Esophagus (tissue), 2 donors: ENCODE data around the gene ASAP3. TPM values are rescaled to one million over a fixed set of nuclear protein-coding genes. Genes with fewer than 3 reads are reported as not detected.

Experiments
- H3K27ac ChIP-seq, 2 donors: one replicate each; pipeline ENCODE4 v1.5.1; 2013; ENCODE audit warnings: low read depth in 2 of 2, mild to moderate bottlenecking in 2 of 2, inconsistent platforms in 1 of 2, low read length in 1 of 2, moderate library complexity in 1 of 2
- H3K27me3 ChIP-seq, 2 donors: one replicate each; pipeline ENCODE4 v1.6.1; 2013; ENCODE audit warnings: low read length in 2 of 2, control low read depth in 1 of 2, mild to moderate bottlenecking in 1 of 2; ENCODE audit not compliant: insufficient read depth in 2 of 2, control insufficient read depth in 1 of 2
- H3K36me3 ChIP-seq, 2 donors: one replicate each; pipeline ENCODE4 v1.6.1; 2013; ENCODE audit warnings: low read length in 1 of 2; ENCODE audit not compliant: control insufficient read depth in 2 of 2, insufficient read depth in 2 of 2
- H3K4me1 ChIP-seq, 2 donors: one replicate each; pipeline ENCODE4 v1.6.1; 2013; ENCODE audit warnings: low read length in 1 of 2; ENCODE audit not compliant: control insufficient read depth in 2 of 2, insufficient read depth in 2 of 2
- H3K4me3 ChIP-seq, 2 donors: one replicate each; pipeline ENCODE4 v1.5.1; 2013; ENCODE audit warnings: low read length in 2 of 2, mild to moderate bottlenecking in 2 of 2, low read depth in 1 of 2, moderate library complexity in 1 of 2
- H3K9me3 ChIP-seq, 2 donors: one replicate each; pipeline ENCODE4 v1.6.1; 2013; ENCODE audit warnings: mild to moderate bottlenecking in 2 of 2, low read depth in 1 of 2, low read length in 1 of 2, moderate library complexity in 1 of 2; ENCODE audit not compliant: control insufficient read depth in 2 of 2, insufficient read depth in 1 of 2
- WGBS, 2 donors: extraction: QIAGEN DNeasy Blood & Tissue Kit; methylation state at CpG; one replicate each; pipeline ENCODE4 v1.1.7; 2013; 5-methylcytosine and 5-hydroxymethylcytosine counted together
- polyA plus RNA-seq, 2 donors: library from polyadenylated mRNA; stranded (reverse); fragments of 200-250 nt; gene quantifications; one replicate each; pipeline ENCODE4 v1.2.3, GENCODE V29; 2013
- donor health status: healthy with polysubstance abuse.
- donor health status: Bipolar disorder and iron deficiency.

ASAP3 gene
- polyA plus RNA-seq, 2 donors: 32.0 to 32.8 TPM

GRCh38 chr1:23527900-23528249 is 43.9 kb upstream of the ASAP3 start:
- H3K9me3 ChIP-seq: no peaks in the 10 kb centered on the region
- H3K4me1 ChIP-seq: peaks cover 2 to 31% of the 10 kb centered on the region in 2 donors
- H3K4me3 ChIP-seq: no peak overlapping the region
- 46 to 54% methylated on average over 6 of the region's 6 CpGs for WGBS, 2 donors
- no peaks in the 10 kb centered on the region for H3K36me3 ChIP-seq
- peak overlapping the region; percentile 87 to 91 for H3K27ac ChIP-seq
- no peaks in the 10 kb centered on the region for H3K27me3 ChIP-seq

GRCh38 chr1:23527366-23527765 is 43.4 kb upstream of the ASAP3 start:
- peak overlapping the region; percentile 23 to 91 for H3K27ac ChIP-seq
- H3K27me3 ChIP-seq: no peaks in the 10 kb centered on the region
- H3K4me3 ChIP-seq: no peak overlapping the region
- no peaks in the 10 kb centered on the region for H3K9me3 ChIP-seq
- WGBS, 2 donors: 89 to 90% methylated on average over 7 of the region's 7 CpGs
- no peaks in the 10 kb centered on the region for H3K36me3 ChIP-seq
- peaks cover 2 to 31% of the 10 kb centered on the region in 2 donors for H3K4me1 ChIP-seq

GRCh38 chr1:23526329-23527041 is 42.5 kb upstream of the ASAP3 start:
- 78 to 82% methylated on average over 8 of the region's 8 CpGs for WGBS, 2 donors
- H3K36me3 ChIP-seq: peaks cover 0 to 5% of the 10 kb centered on the region in 2 donors
- H3K4me1 ChIP-seq: peaks cover 2 to 31% of the 10 kb centered on the region in 2 donors
- no peaks in the 10 kb centered on the region for H3K27me3 ChIP-seq
- no peak overlapping the region for H3K4me3 ChIP-seq
- H3K9me3 ChIP-seq: no peaks in the 10 kb centered on the region
- H3K27ac ChIP-seq: peak overlapping the region; percentile 24 to 91

GRCh38 chr1:23525558-23526250 is 41.7 kb upstream of the ASAP3 start:
- Histone ChIP-seq H3K4me1 (peaks cover 2 to 31% of the 10 kb centered on the region in 2 donors), H3K27ac (peak overlapping the region; percentile 53 to 91), H3K36me3 (peaks cover 0 to 11% of the 10 kb centered on the region in 2 donors), H3K9me3 (no peaks in the 10 kb centered on the region), H3K27me3 (no peaks in the 10 kb centered on the region), H3K4me3 (no peak overlapping the region)
- 69 to 78% methylated on average over 5 of the region's 5 CpGs for WGBS, 2 donors

- Histone ChIP-seq H3K4me1 (peaks cover 2 to 29% of the 10 kb centered on the region in 2 donors), H3K9me3 (no peaks in the 10 kb centered on the region), H3K4me3 (no peak overlapping the region), H3K27me3 (no peaks in the 10 kb centered on the region), H3K36me3 (peaks cover 0 to 11% of the 10 kb centered on the region in 2 donors), H3K27ac (peak overlapping the region; percentile 53 to 91)
- WGBS, 2 donors: 23 to 32% methylated on average over 9 of the region's 9 CpGs
These were observed 40.9 kb upstream of the ASAP3 start for GRCh38 chr1:23524716-23525401.

- H3K36me3 ChIP-seq: peaks cover 0 to 11% of the 10 kb centered on the region in 2 donors
- peaks cover under 1 to 23% of the 10 kb centered on the region in 2 donors for H3K4me1 ChIP-seq
- no peaks in the 10 kb centered on the region for H3K9me3 ChIP-seq
- no peaks in the 10 kb centered on the region for H3K27me3 ChIP-seq
- 65 to 69% methylated on average over 3 of the region's 3 CpGs for WGBS, 2 donors
- no peak overlapping the region for H3K4me3 ChIP-seq
- peak overlapping the region; percentile 53 to 91 for H3K27ac ChIP-seq
These were observed 40.2 kb upstream of the ASAP3 start for GRCh38 chr1:23524163-23524562.

- WGBS, 2 donors: 76 to 82% methylated on average over 7 of the region's 7 CpGs
These were observed 38.4 kb upstream of the ASAP3 start for GRCh38 chr1:23522244-23522982.

GRCh38 chr1:23521588-23521987 is 37.6 kb upstream of the ASAP3 start:
- 96% methylated on average over 16 of the region's 16 CpGs for WGBS, 2 donors
- H3K27me3 ChIP-seq: no peaks in the 10 kb centered on the region
- no peak overlapping the region for H3K4me3 ChIP-seq
- H3K4me1 ChIP-seq: peaks cover 0 to 10% of the 10 kb centered on the region in 2 donors
- no peak overlapping the region for H3K27ac ChIP-seq
- H3K9me3 ChIP-seq: no peaks in the 10 kb centered on the region
- H3K36me3 ChIP-seq: peaks cover 0 to 16% of the 10 kb centered on the region in 2 donors

More at GRCh38 chr1:23522244-23522982, 38.4 kb upstream of the ASAP3 start:
- H3K4me3 ChIP-seq: no peak overlapping the region
- H3K27me3 ChIP-seq: no peaks in the 10 kb centered on the region
- H3K4me1 ChIP-seq: peaks cover 0 to 18% of the 10 kb centered on the region in 2 donors
- no peaks in the 10 kb centered on the region for H3K9me3 ChIP-seq
- no peak overlapping the region for H3K27ac ChIP-seq
- H3K36me3 ChIP-seq: peaks cover 0 to 16% of the 10 kb centered on the region in 2 donors

- Histone ChIP-seq H3K4me3 (no peak overlapping the region), H3K27me3 (no peaks in the 10 kb centered on the region), H3K4me1 (no peaks in the 10 kb centered on the region), H3K27ac (no peak overlapping the region), H3K36me3 (peaks cover 0 to 22% of the 10 kb centered on the region in 2 donors), H3K9me3 (no peaks in the 10 kb centered on the region)
- WGBS, 2 donors: 93 to 95% methylated on average over 9 of the region's 9 CpGs
These were observed 33.6 kb upstream of the ASAP3 start for GRCh38 chr1:23517581-23517980.
